HG03097 (cell line): ENCODE data around the gene ASCC2.
"Not testable (repeated sequence)": the region's sequence is repeated elsewhere in the genome, so short reads cannot be mapped to it uniquely, and the experiment has no call there.

Source experiments
- ATAC-seq: cut with Tn5 transposase; IDR thresholded peaks from one replicate; pipeline ENCODE4 v1.9.1; 2021; ENCODE audit not compliant: unreplicated experiment, low FRiP score

ASCC2 gene

GRCh38 chr22:29758068-29758622 lies 79.9 kb downstream of the ASCC2 start:
- ATAC-seq: no peak

GRCh38 chr22:29757096-29757495 lies 81.0 kb downstream of the ASCC2 start:
- no peak for ATAC-seq

GRCh38 chr22:29756341-29756740 lies 81.7 kb downstream of the ASCC2 start:
- no peak for ATAC-seq

GRCh38 chr22:29755889-29756288 lies 82.2 kb downstream of the ASCC2 start:
- no peak for ATAC-seq

GRCh38 chr22:29754658-29755395 lies 83.2 kb downstream of the ASCC2 start:
- ATAC-seq: not testable (repeated sequence)

GRCh38 chr22:29753808-29754657 lies 84.0 kb downstream of the ASCC2 start:
- ATAC-seq: no peak

GRCh38 chr22:29751669-29752068 lies 86.4 kb downstream of the ASCC2 start:
- ATAC-seq: no peak

GRCh38 chr22:29750559-29751538 lies 87.2 kb downstream of the ASCC2 start:
- ATAC-seq: no peak

- ATAC-seq: no peak
These were observed 88.0 kb downstream of the ASCC2 start for GRCh38 chr22:29750029-29750428.

GRCh38 chr22:29748248-29748893 lies 89.7 kb downstream of the ASCC2 start:
- ATAC-seq: no peak

- no peak for ATAC-seq
These were observed 90.2 kb downstream of the ASCC2 start for GRCh38 chr22:29747832-29748231.

GRCh38 chr22:29744902-29745301 lies 93.2 kb downstream of the ASCC2 start:
- ATAC-seq: no peak

- ATAC-seq: no peak
These were observed 95.7 kb downstream of the ASCC2 start for GRCh38 chr22:29742326-29742725.

GRCh38 chr22:29741926-29742325 lies 96.1 kb downstream of the ASCC2 start:
- ATAC-seq: no peak

- ATAC-seq: no peak
These were observed 97.9 kb downstream of the ASCC2 start for GRCh38 chr22:29740216-29740615.

- ATAC-seq: no peak
These were observed 98.7 kb downstream of the ASCC2 start for GRCh38 chr22:29739346-29739875.
